ENCODE results near the gene VANGL2. TPM values are rescaled to one million over a fixed set of nuclear protein-coding genes. Genes with fewer than 3 reads are reported as not detected.

Gene VANGL2
- total RNA-seq (14.1 and 24.6 TPM in 2 replicates), polyA plus RNA-seq (15.2 and 22.0 TPM in 2 replicates)

DNA sequence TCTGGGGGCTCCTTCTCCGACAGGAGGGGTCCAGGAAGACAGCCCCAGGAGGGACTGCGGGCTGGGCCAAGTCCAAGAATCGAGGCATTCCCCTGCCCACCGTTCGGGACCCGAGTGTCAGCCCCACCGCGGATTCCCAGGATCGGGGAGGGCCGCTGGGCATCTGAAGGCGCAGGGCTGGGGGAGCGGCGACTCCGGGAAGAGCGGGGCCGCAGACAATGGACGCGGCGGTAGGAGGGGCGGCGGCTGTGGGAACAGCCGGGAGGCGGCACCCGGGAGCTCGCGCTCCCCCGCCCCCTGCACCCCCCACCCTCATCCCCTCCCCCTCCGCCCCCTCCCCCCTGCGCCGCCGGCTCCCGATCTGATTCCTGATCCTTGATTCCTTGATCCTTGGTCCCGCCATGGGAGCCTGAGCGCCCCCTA is at the start of gene VANGL2:
Gene VANGL2 (plus strand): TSS at position 342 of the 423 bp plus-strand sequence. CDS start 15,274 bp downstream, outside the sequence.
- TF ChIP-seq, protein P1, sequence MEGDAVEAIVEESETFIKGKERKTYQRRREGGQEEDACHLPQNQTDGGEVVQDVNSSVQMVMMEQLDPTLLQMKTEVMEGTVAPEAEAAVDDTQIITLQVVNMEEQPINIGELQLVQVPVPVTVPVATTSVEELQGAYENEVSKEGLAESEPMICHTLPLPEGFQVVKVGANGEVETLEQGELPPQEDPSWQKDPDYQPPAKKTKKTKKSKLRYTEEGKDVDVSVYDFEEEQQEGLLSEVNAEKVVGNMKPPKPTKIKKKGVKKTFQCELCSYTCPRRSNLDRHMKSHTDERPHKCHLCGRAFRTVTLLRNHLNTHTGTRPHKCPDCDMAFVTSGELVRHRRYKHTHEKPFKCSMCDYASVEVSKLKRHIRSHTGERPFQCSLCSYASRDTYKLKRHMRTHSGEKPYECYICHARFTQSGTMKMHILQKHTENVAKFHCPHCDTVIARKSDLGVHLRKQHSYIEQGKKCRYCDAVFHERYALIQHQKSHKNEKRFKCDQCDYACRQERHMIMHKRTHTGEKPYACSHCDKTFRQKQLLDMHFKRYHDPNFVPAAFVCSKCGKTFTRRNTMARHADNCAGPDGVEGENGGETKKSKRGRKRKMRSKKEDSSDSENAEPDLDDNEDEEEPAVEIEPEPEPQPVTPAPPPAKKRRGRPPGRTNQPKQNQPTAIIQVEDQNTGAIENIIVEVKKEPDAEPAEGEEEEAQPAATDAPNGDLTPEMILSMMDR (IDR thresholded peaks at IDR 0.05; ENCODE audit: low read depth, low read length): no peak
- Histone ChIP-seq H3K27ac (peak within 1 kb of the TSS; percentile 68), H3K4me3 (peak within 1 kb of the TSS; percentile 79), H3K4me1 (ENCODE audit: low read depth) (peaks cover 33% of the 10 kb centered on the region), H3K36me3 (no peaks in the 10 kb centered on the region), H3K9me3 (ENCODE audit: low read depth) (no peaks in the 10 kb centered on the region), H3K27me3 (no peaks in the 10 kb centered on the region)
- DNase-seq (ENCODE audit: low read depth in 1 of 2, low spot score in 1 of 2): peak; percentile 86 to 89

DNA sequence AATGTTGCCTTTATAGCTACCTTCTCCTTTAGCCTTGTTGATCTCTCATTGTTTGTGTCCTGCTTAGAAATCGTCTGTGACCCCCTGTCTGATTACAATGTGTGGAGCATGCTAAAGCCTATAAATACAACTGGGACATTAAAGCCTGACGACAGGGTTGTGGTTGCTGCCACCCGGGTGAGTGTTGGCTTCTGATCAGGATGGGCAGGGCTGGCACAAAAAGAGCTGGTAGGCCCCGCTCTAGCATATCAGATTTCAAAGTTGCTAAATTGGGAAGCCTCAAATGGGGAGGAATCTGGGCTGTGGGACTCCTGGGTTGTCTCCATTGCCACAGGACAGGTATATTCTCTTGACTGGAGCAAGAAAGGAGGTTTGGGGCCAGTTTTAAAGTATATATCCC is 48.7 kb upstream of the VANGL2 start:
- DNase-seq (ENCODE audit: low read depth in 1 of 2, low spot score in 1 of 2): no peak
- no peaks in the 10 kb centered on the region for H3K27me3 ChIP-seq
- H3K4me3 ChIP-seq: no peak overlapping the region
- TF ChIP-seq, protein P1 (IDR thresholded peaks at IDR 0.05; ENCODE audit: low read depth, low read length): no peak
- H3K27ac ChIP-seq: no peak overlapping the region
- no peaks in the 10 kb centered on the region for H3K4me1 ChIP-seq (ENCODE audit: low read depth)
- no peaks in the 10 kb centered on the region for H3K9me3 ChIP-seq (ENCODE audit: low read depth)
- H3K36me3 ChIP-seq: peaks cover 75% of the 10 kb centered on the region

DNA sequence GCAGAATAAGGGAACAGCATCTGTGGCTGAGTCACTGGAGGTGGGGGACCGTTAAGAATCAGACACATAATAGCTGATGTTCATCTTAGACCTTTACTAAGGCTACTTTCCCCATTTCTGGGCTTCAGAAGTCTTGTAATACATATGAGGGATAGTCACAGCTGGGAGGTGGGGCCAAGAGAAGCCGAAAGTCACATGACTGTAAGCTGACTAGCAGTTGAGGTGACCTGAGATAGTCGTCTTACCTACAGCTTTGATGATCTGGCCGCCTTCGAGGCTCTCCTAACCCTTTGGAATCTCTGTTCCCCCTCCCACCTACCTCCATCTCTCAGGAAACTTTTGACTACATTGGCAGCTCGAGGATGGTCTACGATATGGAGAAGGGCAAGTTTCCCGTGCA is 47.8 kb upstream of the VANGL2 start:
- no peak overlapping the region for H3K27ac ChIP-seq
- H3K4me3 ChIP-seq: no peak overlapping the region
- H3K27me3 ChIP-seq: no peaks in the 10 kb centered on the region
- TF ChIP-seq, protein P1 (IDR thresholded peaks at IDR 0.05; ENCODE audit: low read depth, low read length): no peak
- no peak for DNase-seq (ENCODE audit: low read depth in 1 of 2, low spot score in 1 of 2)
- H3K4me1 ChIP-seq (ENCODE audit: low read depth): no peaks in the 10 kb centered on the region
- H3K36me3 ChIP-seq: peaks cover 73% of the 10 kb centered on the region
- no peaks in the 10 kb centered on the region for H3K9me3 ChIP-seq (ENCODE audit: low read depth)

DNA sequence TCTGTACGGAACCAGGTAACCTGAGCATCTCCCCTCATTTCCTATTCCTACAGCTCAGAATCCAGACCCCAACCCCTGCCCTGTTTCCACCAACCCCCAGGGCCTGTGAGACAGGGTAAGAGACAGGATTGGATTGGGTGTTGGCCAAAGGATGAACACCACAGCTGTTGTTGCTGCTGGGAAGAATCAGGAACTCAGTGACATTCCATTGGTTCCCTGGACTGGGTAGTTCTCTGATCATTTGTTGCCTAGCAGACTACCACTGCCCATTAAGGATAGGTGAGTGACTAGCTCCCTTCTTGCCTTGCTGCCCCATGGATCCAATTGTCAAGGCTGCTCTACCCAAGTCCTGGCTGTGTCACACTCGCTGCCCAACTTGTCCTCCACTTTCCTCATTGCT is 47.1 kb upstream of the VANGL2 start:
- no peak overlapping the region for H3K4me3 ChIP-seq
- H3K9me3 ChIP-seq (ENCODE audit: low read depth): no peaks in the 10 kb centered on the region
- no peaks in the 10 kb centered on the region for H3K4me1 ChIP-seq (ENCODE audit: low read depth)
- H3K36me3 ChIP-seq: peaks cover 69% of the 10 kb centered on the region
- TF ChIP-seq, protein P1 (IDR thresholded peaks at IDR 0.05; ENCODE audit: low read depth, low read length): no peak
- DNase-seq (ENCODE audit: low read depth in 1 of 2, low spot score in 1 of 2): no peak
- H3K27me3 ChIP-seq: no peaks in the 10 kb centered on the region
- no peak overlapping the region for H3K27ac ChIP-seq

DNA sequence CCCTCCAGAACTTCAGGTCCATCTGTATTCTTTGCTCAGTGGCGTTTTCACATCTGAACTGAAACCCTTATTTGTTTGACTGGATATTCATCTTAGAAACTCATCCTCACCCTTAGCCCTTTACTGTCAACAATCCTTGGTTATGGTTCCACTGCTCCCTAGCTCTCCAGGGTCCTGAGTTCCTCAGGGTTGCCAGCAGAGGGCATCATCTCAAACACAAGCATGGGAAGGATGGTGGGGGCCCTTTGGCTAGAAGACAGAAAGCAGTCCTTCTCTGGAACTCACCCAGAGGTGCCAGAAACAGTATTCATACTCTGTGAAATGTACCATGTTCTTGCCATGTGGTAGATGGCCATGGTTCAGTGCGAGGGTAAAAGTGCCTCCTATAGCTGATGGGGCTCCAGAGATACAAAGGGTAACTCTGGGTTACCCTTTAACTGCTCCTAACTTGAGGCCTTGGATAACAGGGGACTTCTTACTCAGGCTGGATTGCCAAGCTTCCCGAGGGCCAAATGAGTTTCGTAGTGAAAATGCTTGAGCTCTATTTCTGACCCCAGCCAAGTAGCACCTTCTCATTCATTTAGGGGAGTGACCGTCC is 45.9 kb upstream of the VANGL2 start:
- no peak overlapping the region for H3K27ac ChIP-seq
- H3K4me1 ChIP-seq (ENCODE audit: low read depth): no peaks in the 10 kb centered on the region
- H3K27me3 ChIP-seq: no peaks in the 10 kb centered on the region
- H3K36me3 ChIP-seq: peaks cover 59% of the 10 kb centered on the region
- H3K4me3 ChIP-seq: no peak overlapping the region
- TF ChIP-seq, protein P1 (IDR thresholded peaks at IDR 0.05; ENCODE audit: low read depth, low read length): peak; percentile 59
- peak; percentile 45 to 48 for DNase-seq (ENCODE audit: low read depth in 1 of 2, low spot score in 1 of 2)
- no peaks in the 10 kb centered on the region for H3K9me3 ChIP-seq (ENCODE audit: low read depth)
